Measurements from ENCODE around the gene SGTA.

The SGTA gene

DNA sequence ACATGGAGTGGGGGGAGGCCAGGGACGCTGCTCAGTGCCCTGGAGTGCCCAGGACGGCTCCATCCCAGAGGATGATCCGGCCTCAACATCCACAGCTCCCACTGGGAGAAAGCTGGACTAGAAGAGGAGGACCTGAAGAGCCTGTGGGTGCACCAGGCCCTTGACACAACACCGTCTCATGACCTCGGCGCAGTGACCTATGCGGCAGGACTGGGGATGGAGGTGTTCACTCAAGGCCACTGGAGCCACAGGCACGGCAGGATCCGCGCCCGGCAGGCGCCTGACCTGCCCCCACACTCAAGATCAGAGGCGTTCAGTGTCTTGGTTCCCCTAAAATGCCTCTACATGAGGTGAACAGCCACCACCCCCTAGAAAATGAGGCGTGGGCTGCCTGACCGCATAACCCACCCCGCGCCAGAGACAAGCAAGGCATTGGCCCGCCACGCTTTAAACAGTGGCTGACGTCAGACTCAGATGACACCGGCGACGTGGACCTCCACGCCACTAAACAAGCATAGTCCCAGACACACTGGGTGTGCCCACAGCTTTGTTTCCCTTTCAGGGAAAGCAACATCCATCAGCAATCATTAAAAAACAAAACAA, 8.0 kb downstream of the SGTA start:
- H4K20me1 ChIP-seq (ENCODE audit: insufficient read depth, low read length) = peaks cover 24% of the 10 kb centered on the region
- no peak overlapping the region for H3K4me2 ChIP-seq (ENCODE audit: low read depth, low read length)
- no peak for DNase-seq
- no peaks in the 10 kb centered on the region for H3K9me2 ChIP-seq (replicated peaks; ENCODE audit: insufficient read depth, low read length)
- no peaks in the 10 kb centered on the region for H3K27me3 ChIP-seq (replicated peaks; ENCODE audit: insufficient read depth, low read length)
- no peak overlapping the region for H3K4me3 ChIP-seq (ENCODE audit: low read length)
- H3F3A ChIP-seq (ENCODE audit: insufficient read depth, low read length) = no peaks in the 10 kb centered on the region
- no peak overlapping the region for H3K9ac ChIP-seq (ENCODE audit: low read length)
- H3K9me3 ChIP-seq (replicated peaks; ENCODE audit: insufficient read depth, low read length) = no peaks in the 10 kb centered on the region
- no peak overlapping the region for H3K27ac ChIP-seq (ENCODE audit: low read length)
- no peaks in the 10 kb centered on the region for H3K36me3 ChIP-seq (replicated peaks; ENCODE audit: insufficient read depth, low read length)
- no peaks in the 10 kb centered on the region for H3K4me1 ChIP-seq (ENCODE audit: low read length)
- H3K79me2 ChIP-seq (ENCODE audit: low read length) = peaks cover 90% of the 10 kb centered on the region
- no peak overlapping the region for H2AFZ ChIP-seq (ENCODE audit: low read length)
- TF ChIP-seq EZH2phosphoT487 (IDR thresholded peaks at IDR 0.05; ENCODE audit: low read length) (no peak), EZH2 (optimal IDR thresholded peaks at IDR 0.05; ENCODE audit: low read depth, low read length) (no peak)
- TF ChIP-seq, protein P1, sequence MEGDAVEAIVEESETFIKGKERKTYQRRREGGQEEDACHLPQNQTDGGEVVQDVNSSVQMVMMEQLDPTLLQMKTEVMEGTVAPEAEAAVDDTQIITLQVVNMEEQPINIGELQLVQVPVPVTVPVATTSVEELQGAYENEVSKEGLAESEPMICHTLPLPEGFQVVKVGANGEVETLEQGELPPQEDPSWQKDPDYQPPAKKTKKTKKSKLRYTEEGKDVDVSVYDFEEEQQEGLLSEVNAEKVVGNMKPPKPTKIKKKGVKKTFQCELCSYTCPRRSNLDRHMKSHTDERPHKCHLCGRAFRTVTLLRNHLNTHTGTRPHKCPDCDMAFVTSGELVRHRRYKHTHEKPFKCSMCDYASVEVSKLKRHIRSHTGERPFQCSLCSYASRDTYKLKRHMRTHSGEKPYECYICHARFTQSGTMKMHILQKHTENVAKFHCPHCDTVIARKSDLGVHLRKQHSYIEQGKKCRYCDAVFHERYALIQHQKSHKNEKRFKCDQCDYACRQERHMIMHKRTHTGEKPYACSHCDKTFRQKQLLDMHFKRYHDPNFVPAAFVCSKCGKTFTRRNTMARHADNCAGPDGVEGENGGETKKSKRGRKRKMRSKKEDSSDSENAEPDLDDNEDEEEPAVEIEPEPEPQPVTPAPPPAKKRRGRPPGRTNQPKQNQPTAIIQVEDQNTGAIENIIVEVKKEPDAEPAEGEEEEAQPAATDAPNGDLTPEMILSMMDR (IDR thresholded peaks at IDR 0.05; ENCODE audit: low read length) = no peak

DNA sequence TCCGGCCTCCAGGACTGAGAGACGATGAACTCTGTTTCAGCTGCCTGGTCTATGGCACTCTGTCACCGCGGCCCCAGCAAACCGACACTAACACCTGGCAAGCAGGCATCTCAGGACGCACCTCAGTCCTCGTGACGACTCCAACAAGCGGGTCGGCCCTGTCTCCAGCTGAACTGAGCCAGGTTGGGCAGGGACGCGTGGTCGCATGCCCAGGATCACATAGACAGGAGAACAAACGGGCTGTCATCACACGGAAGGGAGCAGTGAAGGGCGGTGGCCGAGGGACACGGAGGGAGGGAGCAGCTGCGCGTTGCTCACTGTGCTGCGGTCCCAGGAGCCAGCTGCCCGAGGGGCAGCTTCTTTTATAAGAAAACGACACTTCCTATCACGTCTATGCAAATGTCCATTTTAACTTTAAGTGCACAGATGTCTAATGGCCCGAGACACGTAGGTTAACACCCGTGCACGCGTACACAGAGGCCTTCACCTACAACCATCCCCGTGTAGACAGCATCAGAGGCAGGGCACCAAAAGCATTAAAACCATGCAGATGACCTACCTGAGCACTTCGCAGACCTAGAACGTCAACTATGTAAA, 8.9 kb downstream of the SGTA start:
- H3K36me3 ChIP-seq (replicated peaks; ENCODE audit: insufficient read depth, low read length) = no peaks in the 10 kb centered on the region

DNA sequence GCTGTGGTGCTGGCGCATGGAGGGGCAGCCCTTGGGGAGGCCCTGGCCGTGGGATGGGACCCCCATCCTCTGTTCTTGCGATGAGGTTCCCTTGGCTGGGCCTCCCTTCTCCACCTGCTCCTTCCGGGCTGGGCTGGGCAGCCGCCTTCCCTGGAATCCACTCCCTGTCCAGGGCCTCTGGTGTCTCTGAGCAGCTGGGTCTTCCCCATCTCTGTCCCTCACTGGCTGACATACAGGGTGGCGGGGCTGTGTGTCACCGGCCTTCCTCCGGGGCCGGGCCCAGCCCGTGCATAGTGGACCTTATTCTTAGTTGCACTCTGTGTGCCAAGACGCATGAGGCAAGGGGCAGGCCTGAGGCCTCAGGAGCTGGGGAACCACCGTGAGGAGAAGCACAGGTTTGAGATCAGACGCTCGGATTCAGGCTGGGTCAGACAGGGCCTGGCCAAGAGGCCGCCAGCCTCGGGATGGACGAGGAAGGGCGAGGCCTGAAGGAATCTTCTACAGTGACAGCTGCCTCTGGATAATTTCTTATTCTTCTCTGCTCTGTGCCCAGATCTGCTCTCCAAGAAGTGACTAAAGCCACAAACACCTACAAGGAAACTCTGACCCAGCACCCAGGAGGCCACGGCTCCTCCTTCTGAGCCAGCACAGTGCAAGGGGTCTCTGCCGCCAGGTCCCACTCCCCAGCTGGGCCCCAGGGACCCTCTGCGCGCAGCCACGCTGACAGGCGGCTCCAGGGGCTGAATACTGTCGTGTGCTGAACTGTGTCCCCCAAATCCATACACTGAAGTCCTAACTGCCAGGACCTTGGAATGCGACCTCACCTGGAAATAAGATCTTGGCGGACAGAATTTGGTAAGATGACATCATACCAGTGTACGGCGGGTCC, 11.0 kb downstream of the SGTA start:
- no peak overlapping the region for H3K9ac ChIP-seq (ENCODE audit: low read length)
- no peak overlapping the region for H2AFZ ChIP-seq (ENCODE audit: low read length)
- H3F3A ChIP-seq (ENCODE audit: insufficient read depth, low read length) = no peaks in the 10 kb centered on the region
- H3K79me2 ChIP-seq (ENCODE audit: low read length) = peaks cover 85% of the 10 kb centered on the region
- no peaks in the 10 kb centered on the region for H3K27me3 ChIP-seq (replicated peaks; ENCODE audit: insufficient read depth, low read length)
- H3K4me3 ChIP-seq (ENCODE audit: low read length) = no peak overlapping the region
- peaks cover 10% of the 10 kb centered on the region; the same call in 1 of the 2 replicates for H3K36me3 ChIP-seq (replicated peaks; ENCODE audit: insufficient read depth, low read length)
- no peaks in the 10 kb centered on the region for H3K9me2 ChIP-seq (replicated peaks; ENCODE audit: insufficient read depth, low read length)
- TF ChIP-seq EZH2phosphoT487 (IDR thresholded peaks at IDR 0.05; ENCODE audit: low read length) = no peak
- TF ChIP-seq, protein P1 (IDR thresholded peaks at IDR 0.05; ENCODE audit: low read length) = no peak
- no peak for TF ChIP-seq EZH2 (optimal IDR thresholded peaks at IDR 0.05; ENCODE audit: low read depth, low read length)
- no peak overlapping the region for H3K27ac ChIP-seq (ENCODE audit: low read length)
- H3K4me2 ChIP-seq (ENCODE audit: low read depth, low read length) = no peak overlapping the region
- H3K4me1 ChIP-seq (ENCODE audit: low read length) = no peaks in the 10 kb centered on the region
- peaks cover 31% of the 10 kb centered on the region for H4K20me1 ChIP-seq (ENCODE audit: insufficient read depth, low read length)
- no peaks in the 10 kb centered on the region for H3K9me3 ChIP-seq (replicated peaks; ENCODE audit: insufficient read depth, low read length)
- no peak for DNase-seq

More for the DNA sequence above, 8.9 kb downstream of the SGTA start:
- H4K20me1 ChIP-seq (ENCODE audit: insufficient read depth, low read length) = peaks cover 24% of the 10 kb centered on the region
- no peak overlapping the region for H3K4me3 ChIP-seq (ENCODE audit: low read length)
- no peak for DNase-seq
- H3K9me3 ChIP-seq (replicated peaks; ENCODE audit: insufficient read depth, low read length) = no peaks in the 10 kb centered on the region
- no peak overlapping the region for H3K27ac ChIP-seq (ENCODE audit: low read length)
- no peak overlapping the region for H3K9ac ChIP-seq (ENCODE audit: low read length)
- no peak overlapping the region for H3K4me2 ChIP-seq (ENCODE audit: low read depth, low read length)
- H3K4me1 ChIP-seq (ENCODE audit: low read length) = no peaks in the 10 kb centered on the region
- peaks cover 90% of the 10 kb centered on the region for H3K79me2 ChIP-seq (ENCODE audit: low read length)
- H3K9me2 ChIP-seq (replicated peaks; ENCODE audit: insufficient read depth, low read length) = no peaks in the 10 kb centered on the region
- TF ChIP-seq, protein P1 (IDR thresholded peaks at IDR 0.05; ENCODE audit: low read length) = no peak
- TF ChIP-seq EZH2 (optimal IDR thresholded peaks at IDR 0.05; ENCODE audit: low read depth, low read length) (no peak), EZH2phosphoT487 (IDR thresholded peaks at IDR 0.05; ENCODE audit: low read length) (no peak)
- no peaks in the 10 kb centered on the region for H3K27me3 ChIP-seq (replicated peaks; ENCODE audit: insufficient read depth, low read length)
- H3F3A ChIP-seq (ENCODE audit: insufficient read depth, low read length) = no peaks in the 10 kb centered on the region
- no peak overlapping the region for H2AFZ ChIP-seq (ENCODE audit: low read length)
